Breast epithelium (tissue), 4 donors: ENCODE data around the gene JOSD2. TPM values are rescaled to one million over a fixed set of nuclear protein-coding genes. Genes with fewer than 3 reads are reported as not detected.

Experiments used
- DNase-seq, 2 donors: peaks; one replicate each; pipeline ENCODE4 v3.0.0-alpha.2; 2019; ENCODE audit warnings: low spot score in 2 of 2
- H3K27ac ChIP-seq, 2 donors: fragments of 200-600 bp; sonication (generic) in 1 of 2; one replicate each; pipeline ENCODE4 v1.5.1; 2016 to 2019; ENCODE audit warnings: mild to moderate bottlenecking in 1 of 2
- H3K27me3 ChIP-seq, 2 donors: fragments of 200-600 bp; sonication (generic) in 1 of 2; one replicate each; pipeline versions ENCODE4 v1.5.1 to v1.6.0; 2017 to 2019; ENCODE audit warnings: control low read depth in 1 of 2, mild to moderate bottlenecking in 1 of 2
- H3K36me3 ChIP-seq: fragments of 200-600 bp; one replicate; pipeline ENCODE4 v1.5.1; 2019
- H3K4me1 ChIP-seq, 2 donors: fragments of 200-600 bp; sonication (generic); one replicate each; pipeline ENCODE4 v1.5.1; 2016 to 2019; ENCODE audit warnings: control low read depth in 1 of 2
- H3K4me3 ChIP-seq, 3 donors: fragments of 200-600 bp; sonication (generic); 1 replicate in 2 of 3; 2 replicates in 1 of 3; pipeline ENCODE4 v1.5.1; 2016 to 2019; ENCODE audit warnings: mild to moderate bottlenecking in 3 of 3, moderate library complexity in 2 of 3
- H3K9me3 ChIP-seq, 2 donors: fragments of 200-600 bp; sonication (generic) in 1 of 2; one replicate each; pipeline ENCODE4 v1.5.1; 2016 to 2019; ENCODE audit warnings: control low read depth in 1 of 2
- CTCF ChIP-seq, 3 donors: fragments of 450-650 bp; IDR thresholded peaks; one replicate each; pipeline ENCODE4 v1.5.1; 2016 to 2017; ENCODE audit warnings: antibody characterized with exemption in 3 of 3, mild to moderate bottlenecking in 3 of 3, moderate library complexity in 3 of 3
- POLR2A ChIP-seq: fragments of 450-650 bp; IDR thresholded peaks from one replicate; pipeline ENCODE4 v1.6.1; 2016; ENCODE audit warnings: antibody characterized with exemption, mild to moderate bottlenecking, moderate library complexity
- POLR2AphosphoS5 ChIP-seq, 3 donors: sonication (generic); formaldehyde crosslinking; IDR thresholded peaks; one replicate each; pipeline ENCODE4 v1.6.1; 2017; ENCODE audit warnings: antibody characterized with exemption in 3 of 3
- intact Hi-C: fragments of 100-400 bp; cut with DNase I; formaldehyde crosslinking; loops from one replicate; pipeline ENCODE4 v1.15.1; 2023; ENCODE audit warnings: low total_unique reads
- total RNA-seq, 3 donors: library from RNA; depleted of rRNA; stranded (reverse); fragments of >200 nt; gene quantifications; one replicate each; pipeline ENCODE4 v1.1.0, GENCODE V29; 2016

JOSD2 gene
- total RNA-seq, 3 donors from 2014 or later: 14.7 to 26.7 (median 20.3) TPM

DNA sequence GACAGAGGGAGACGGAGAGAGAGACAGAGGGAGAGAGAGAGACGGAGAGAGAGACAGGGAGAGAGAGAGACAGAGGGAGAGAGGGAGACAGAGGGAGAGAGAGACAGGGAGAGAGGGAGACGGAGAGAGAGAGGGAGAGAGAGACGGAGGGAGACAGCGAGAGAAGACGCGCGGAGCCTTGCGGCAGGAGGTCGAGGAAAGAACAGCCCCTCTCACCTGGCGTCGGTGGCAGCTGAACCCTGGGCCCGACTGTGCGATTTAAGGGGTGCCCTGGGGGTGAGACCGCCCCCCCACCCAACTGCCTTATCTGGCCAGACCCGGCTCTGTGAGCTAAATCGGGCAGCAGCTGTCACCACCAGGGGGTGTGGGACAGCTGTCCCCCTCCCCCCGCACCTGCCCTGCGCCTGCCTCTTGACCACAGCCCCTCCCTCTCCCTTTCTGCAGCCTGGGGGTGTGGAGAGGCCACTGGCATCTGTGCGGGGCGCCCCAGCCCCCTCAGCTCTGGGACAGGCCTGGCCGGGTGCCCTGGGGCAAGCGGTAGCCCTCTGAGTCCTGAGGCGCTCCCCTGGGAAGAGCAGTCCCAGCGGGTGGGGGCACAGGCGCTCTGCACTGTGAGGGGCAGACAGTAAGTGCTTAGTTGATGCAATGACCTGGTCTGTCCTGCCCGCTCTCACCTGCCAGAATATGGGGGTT lies 10.8 kb downstream of the JOSD2 start:
- no peak for DNase-seq
- Histone ChIP-seq H3K4me3 (no peak overlapping the region), H3K27ac (no peak overlapping the region), H3K36me3 (no peaks in the 10 kb centered on the region), H3K4me1 (no peaks in the 10 kb centered on the region), H3K27me3 (no peaks in the 10 kb centered on the region), H3K9me3 (no peaks in the 10 kb centered on the region)
- TF ChIP-seq POLR2AphosphoS5 (IDR thresholded peaks at IDR 0.05): no peak
- TF ChIP-seq CTCF (IDR thresholded peaks at IDR 0.05): no peak
- no peak for TF ChIP-seq POLR2A
- intact Hi-C loops: no loop called here

- H3K36me3 ChIP-seq: no peaks in the 10 kb centered on the region
- no peak for DNase-seq
- no peaks in the 10 kb centered on the region for H3K9me3 ChIP-seq
- H3K4me3 ChIP-seq: no peak overlapping the region
- TF ChIP-seq POLR2AphosphoS5 (IDR thresholded peaks at IDR 0.05) (no peak), POLR2A (no peak), CTCF (IDR thresholded peaks at IDR 0.05) (no peak)
- no peaks in the 10 kb centered on the region for H3K27me3 ChIP-seq
- no peaks in the 10 kb centered on the region for H3K4me1 ChIP-seq
- no peak overlapping the region for H3K27ac ChIP-seq
- intact Hi-C loops: no loop called here
These were observed 12.6 kb downstream of the JOSD2 start for GRCh38 chr19:50498219-50499056.

- no peaks in the 10 kb centered on the region for H3K36me3 ChIP-seq
- DNase-seq: no peak
- TF ChIP-seq CTCF (IDR thresholded peaks at IDR 0.05): no peak
- no peak for TF ChIP-seq POLR2AphosphoS5 (IDR thresholded peaks at IDR 0.05)
- no peak for TF ChIP-seq POLR2A
- no peaks in the 10 kb centered on the region for H3K27me3 ChIP-seq
- no peak overlapping the region for H3K4me3 ChIP-seq
- no peak overlapping the region for H3K27ac ChIP-seq
- no peaks in the 10 kb centered on the region for H3K9me3 ChIP-seq
- intact Hi-C loops: no loop called here
- H3K4me1 ChIP-seq: no peaks in the 10 kb centered on the region
These were observed 14.0 kb downstream of the JOSD2 start for GRCh38 chr19:50497022-50497405.

GRCh38 chr19:50496189-50497021 lies 14.6 kb downstream of the JOSD2 start:
- H3K36me3 ChIP-seq: no peaks in the 10 kb centered on the region
- H3K27ac ChIP-seq: no peak overlapping the region
- no peaks in the 10 kb centered on the region for H3K27me3 ChIP-seq
- H3K4me3 ChIP-seq: no peak overlapping the region
- H3K4me1 ChIP-seq: no peaks in the 10 kb centered on the region
- no peak for DNase-seq
- TF ChIP-seq POLR2AphosphoS5 (IDR thresholded peaks at IDR 0.05) (no peak), POLR2A (no peak), CTCF (IDR thresholded peaks at IDR 0.05) (no peak)
- no peaks in the 10 kb centered on the region for H3K9me3 ChIP-seq
- intact Hi-C loops: no loop called here
